Neural cell (in vitro differentiated cells): Measurements from ENCODE around the gene ZNF524. TPM values are rescaled to one million over a fixed set of nuclear protein-coding genes. Genes with fewer than 3 reads are reported as not detected.

Experiments used
- H2AFZ ChIP-seq: fragments of 200-600, 300-800 bp; sonication (generic), shearing (Covaris generic); 2 replicates; pipeline ENCODE4 v1.6.0; 2014; ENCODE audit warnings: low read depth, mild to moderate bottlenecking, antibody characterized with exemption, low read length, moderate library complexity
- H3F3A ChIP-seq: fragments of 200-600 bp; shearing (Covaris generic); 2 replicates; pipeline ENCODE4 v1.6.1; 2016; ENCODE audit warnings: mild to moderate bottlenecking, moderate library complexity, mixed read lengths, antibody characterized with exemption, low read length; ENCODE audit not compliant: insufficient read depth, poor library complexity, severe bottlenecking
- H3K27ac ChIP-seq: fragments of 200-600, 300-800 bp; sonication (generic), shearing (Covaris generic); 2 replicates; pipeline ENCODE4 v1.5.1; 2014; ENCODE audit warnings: mild to moderate bottlenecking, low read length, moderate library complexity
- H3K27me3 ChIP-seq: fragments of 300-800, 200-600 bp; sonication (generic), shearing (Covaris generic); 2 replicates; pipeline ENCODE4 v1.6.0; 2014; ENCODE audit warnings: mild to moderate bottlenecking, low read depth, low read length, moderate library complexity; ENCODE audit not compliant: insufficient read depth
- H3K36me3 ChIP-seq: fragments of 300-800, 200-600 bp; sonication (generic), shearing (Covaris generic); 2 replicates; pipeline ENCODE4 v1.5.1; 2014; ENCODE audit warnings: mild to moderate bottlenecking, antibody characterized with exemption, low read length, moderate library complexity; ENCODE audit not compliant: insufficient read depth
- H3K4me2 ChIP-seq: fragments of 300-800, 200-600 bp; sonication (generic), shearing (Covaris generic); 2 replicates; pipeline ENCODE4 v1.6.0; 2014; ENCODE audit warnings: mild to moderate bottlenecking, low read length
- H3K4me3 ChIP-seq: fragments of 300-800, 200-600 bp; sonication (generic), shearing (Covaris generic); 2 replicates; pipeline ENCODE4 v1.5.1; 2014; ENCODE audit warnings: mild to moderate bottlenecking, low read length, moderate library complexity
- H3K79me2 ChIP-seq: fragments of 200-600 bp; shearing (Covaris generic); replicated peaks from 2 replicates; pipeline ENCODE4 v1.6.0; 2014; ENCODE audit warnings: mild to moderate bottlenecking, low read length, moderate library complexity; ENCODE audit not compliant: insufficient read depth
- H3K9ac ChIP-seq: fragments of 300-800, 200-600 bp; sonication (generic), shearing (Covaris generic); 2 replicates; pipeline ENCODE4 v1.6.1; 2016; ENCODE audit warnings: mild to moderate bottlenecking, low read length, mixed read lengths
- H3K9me2 ChIP-seq: fragments of 200-600 bp; shearing (Covaris generic); 2 replicates; pipeline ENCODE4 v1.6.1; 2016; ENCODE audit warnings: mild to moderate bottlenecking, low read length, mixed read lengths; ENCODE audit not compliant: insufficient read depth
- H3K9me3 ChIP-seq: fragments of 200-600, 300-800 bp; sonication (generic), shearing (Covaris generic); 2 replicates; pipeline ENCODE4 v1.6.1; 2016; ENCODE audit warnings: mild to moderate bottlenecking, mixed run types, low read length, moderate library complexity, mixed read lengths
- H4K20me1 ChIP-seq: fragments of 200-600 bp; shearing (Covaris generic); 2 replicates; pipeline ENCODE4 v1.6.1; 2016; ENCODE audit warnings: mild to moderate bottlenecking, mixed run types; ENCODE audit not compliant: insufficient read depth
- EP300 ChIP-seq: fragments of 450-650 bp; conservative IDR thresholded peaks from 2 replicates; pipeline ENCODE4 v1.6.1; 2014; ENCODE audit warnings: antibody characterized with exemption, mild to moderate bottlenecking, moderate library complexity; ENCODE audit not compliant: poor library complexity, severe bottlenecking
- EZH2 ChIP-seq: fragments of 200-600, 300-800 bp; shearing (Covaris generic), sonication (generic); IDR thresholded peaks from 2 replicates; pipeline ENCODE4 v1.6.1; 2014; ENCODE audit warnings: antibody characterized with exemption, low read length, borderline replicate concordance, mild to moderate bottlenecking; ENCODE audit not compliant: insufficient read depth, poor library complexity, severe bottlenecking
- MXI1 ChIP-seq: fragments of 450-650 bp; conservative IDR thresholded peaks from 2 replicates; pipeline ENCODE4 v1.6.1; 2014; ENCODE audit warnings: antibody characterized with exemption, mild to moderate bottlenecking; ENCODE audit not compliant: poor library complexity, severe bottlenecking
- POLR2AphosphoS5 ChIP-seq: IDR thresholded peaks from 2 replicates; pipeline ENCODE4 v1.6.1; 2012
- RAD21 ChIP-seq: fragments of 450-650 bp; conservative IDR thresholded peaks from 2 replicates; pipeline ENCODE4 v1.6.1; 2014; ENCODE audit warnings: antibody characterized with exemption, mild to moderate bottlenecking, moderate library complexity
- REST ChIP-seq: IDR thresholded peaks from 2 replicates; pipeline ENCODE4 v1.6.1; 2012; ENCODE audit warnings: borderline replicate concordance
- SMC3 ChIP-seq: fragments of 450-650 bp; conservative IDR thresholded peaks from 2 replicates; pipeline ENCODE4 v1.6.1; 2014; ENCODE audit warnings: antibody characterized with exemption, mild to moderate bottlenecking, moderate library complexity; ENCODE audit not compliant: poor library complexity
- TAF1 ChIP-seq: IDR thresholded peaks from 2 replicates; pipeline ENCODE4 v1.6.1; 2012; ENCODE audit warnings: low read depth
- polyA plus RNA-seq: library from polyadenylated mRNA; depleted of rRNA; stranded (reverse); fragments of >200 nt; gene quantifications from 2 replicates; pipeline ENCODE4 v1.2.3, GENCODE V29; 2014
- TF ChIP-seq, protein P1 (sequence below): fragments of 450-650 bp; IDR thresholded peaks from 2 replicates; pipeline ENCODE4 v1.5.1; 2014; ENCODE audit warnings: antibody characterized with exemption, mild to moderate bottlenecking, moderate library complexity; ENCODE audit not compliant: poor library complexity, severe bottlenecking

ZNF524 gene
- polyA plus RNA-seq, 1 donor from 2014 or later = 3.2 TPM

DNA sequence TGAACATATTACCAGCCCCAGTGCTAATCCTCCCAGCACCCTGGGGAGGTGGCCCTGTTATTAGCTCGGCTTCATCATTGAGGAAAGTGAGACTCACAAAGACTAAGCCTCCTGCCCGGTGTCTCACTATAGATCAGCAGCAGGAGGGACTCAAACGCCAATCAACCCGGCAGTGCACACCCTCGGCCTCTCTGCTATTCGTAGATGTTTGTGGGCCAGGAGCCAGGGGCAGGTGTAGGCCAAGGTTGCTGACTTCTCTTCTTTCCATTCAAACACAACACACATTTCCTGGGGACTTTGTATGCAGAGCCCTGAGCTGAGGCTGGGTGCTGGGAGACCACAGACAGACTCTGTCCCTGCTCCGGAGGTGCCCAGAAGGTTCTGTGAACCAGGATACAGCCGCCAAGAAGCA lies 45.3 kb upstream of the ZNF524 start:
- no peaks in the 10 kb centered on the region for H3K36me3 ChIP-seq
- no peaks in the 10 kb centered on the region for H3F3A ChIP-seq
- no peaks in the 10 kb centered on the region for H3K9me3 ChIP-seq
- H2AFZ ChIP-seq = no peak overlapping the region
- H3K27ac ChIP-seq = no peak overlapping the region
- no peaks in the 10 kb centered on the region for H3K9me2 ChIP-seq
- no peak overlapping the region for H3K4me3 ChIP-seq
- H3K9ac ChIP-seq = no peak overlapping the region
- no peaks in the 10 kb centered on the region for H4K20me1 ChIP-seq
- no peak for TF ChIP-seq EP300
- TF ChIP-seq MXI1 = no peak
- no peak for TF ChIP-seq RAD21
- H3K4me2 ChIP-seq = no peak overlapping the region
- no peaks in the 10 kb centered on the region for H3K79me2 ChIP-seq
- H3K27me3 ChIP-seq = no peaks in the 10 kb centered on the region

GRCh38 chr19:55559684-55560083 lies 40.4 kb upstream of the ZNF524 start:
- H3F3A ChIP-seq = no peaks in the 10 kb centered on the region
- no peak overlapping the region for H3K4me2 ChIP-seq
- no peaks in the 10 kb centered on the region for H3K9me3 ChIP-seq
- no peak overlapping the region for H3K4me3 ChIP-seq
- H3K36me3 ChIP-seq = no peaks in the 10 kb centered on the region
- H3K79me2 ChIP-seq = no peaks in the 10 kb centered on the region
- no peaks in the 10 kb centered on the region for H3K27me3 ChIP-seq
- no peak overlapping the region for H3K27ac ChIP-seq
- no peaks in the 10 kb centered on the region for H4K20me1 ChIP-seq
- H3K9me2 ChIP-seq = no peaks in the 10 kb centered on the region
- H3K9ac ChIP-seq = no peak overlapping the region
- no peak overlapping the region for H2AFZ ChIP-seq
- TF ChIP-seq EZH2 = no peak
- TF ChIP-seq SMC3 = no peak
- no peak for TF ChIP-seq REST
- TF ChIP-seq, protein P1, sequence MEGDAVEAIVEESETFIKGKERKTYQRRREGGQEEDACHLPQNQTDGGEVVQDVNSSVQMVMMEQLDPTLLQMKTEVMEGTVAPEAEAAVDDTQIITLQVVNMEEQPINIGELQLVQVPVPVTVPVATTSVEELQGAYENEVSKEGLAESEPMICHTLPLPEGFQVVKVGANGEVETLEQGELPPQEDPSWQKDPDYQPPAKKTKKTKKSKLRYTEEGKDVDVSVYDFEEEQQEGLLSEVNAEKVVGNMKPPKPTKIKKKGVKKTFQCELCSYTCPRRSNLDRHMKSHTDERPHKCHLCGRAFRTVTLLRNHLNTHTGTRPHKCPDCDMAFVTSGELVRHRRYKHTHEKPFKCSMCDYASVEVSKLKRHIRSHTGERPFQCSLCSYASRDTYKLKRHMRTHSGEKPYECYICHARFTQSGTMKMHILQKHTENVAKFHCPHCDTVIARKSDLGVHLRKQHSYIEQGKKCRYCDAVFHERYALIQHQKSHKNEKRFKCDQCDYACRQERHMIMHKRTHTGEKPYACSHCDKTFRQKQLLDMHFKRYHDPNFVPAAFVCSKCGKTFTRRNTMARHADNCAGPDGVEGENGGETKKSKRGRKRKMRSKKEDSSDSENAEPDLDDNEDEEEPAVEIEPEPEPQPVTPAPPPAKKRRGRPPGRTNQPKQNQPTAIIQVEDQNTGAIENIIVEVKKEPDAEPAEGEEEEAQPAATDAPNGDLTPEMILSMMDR = no peak
- TF ChIP-seq RAD21 = no peak
- no peak for TF ChIP-seq EP300
- TF ChIP-seq TAF1 = no peak
- TF ChIP-seq POLR2AphosphoS5 = no peak
- TF ChIP-seq MXI1 = no peak

DNA sequence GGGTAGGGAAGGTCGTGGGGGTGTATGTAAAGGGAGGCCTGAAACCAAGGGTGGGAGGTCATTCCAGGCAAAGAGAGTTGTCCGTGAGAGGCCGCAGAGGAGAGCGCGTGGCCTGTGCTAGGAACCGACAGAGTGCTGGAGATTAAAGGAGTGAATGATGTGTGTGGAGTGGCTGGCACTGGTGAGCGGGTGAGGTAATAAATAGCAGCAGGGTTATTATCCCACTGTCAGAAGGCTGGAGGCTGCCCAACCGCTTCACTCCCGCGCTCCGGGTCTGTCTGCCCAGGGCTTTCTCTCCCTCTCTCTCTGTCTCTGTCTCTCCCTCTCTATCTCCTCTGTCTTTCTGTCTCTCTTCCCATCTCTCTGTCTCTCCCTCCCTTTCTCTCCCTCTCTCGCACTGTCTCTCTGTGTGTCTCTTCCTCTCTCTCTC lies 36.8 kb upstream of the ZNF524 start:
- H3K4me2 ChIP-seq = no peak overlapping the region
- H3K27me3 ChIP-seq = no peaks in the 10 kb centered on the region
- TF ChIP-seq, protein P1 = no peak
- no peak for TF ChIP-seq TAF1
- no peak for TF ChIP-seq EZH2
- no peak for TF ChIP-seq SMC3
- no peak for TF ChIP-seq RAD21
- TF ChIP-seq POLR2AphosphoS5 = no peak
- TF ChIP-seq REST = no peak
- no peak for TF ChIP-seq MXI1
- TF ChIP-seq EP300 = no peak
- H3K9me2 ChIP-seq = no peaks in the 10 kb centered on the region
- H3K4me3 ChIP-seq = no peak overlapping the region
- H3K9ac ChIP-seq = no peak overlapping the region
- no peaks in the 10 kb centered on the region for H3K36me3 ChIP-seq
- H4K20me1 ChIP-seq = no peaks in the 10 kb centered on the region
- H3K79me2 ChIP-seq = no peaks in the 10 kb centered on the region
- H3F3A ChIP-seq = no peaks in the 10 kb centered on the region
- no peaks in the 10 kb centered on the region for H3K9me3 ChIP-seq
- H3K27ac ChIP-seq = no peak overlapping the region
- H2AFZ ChIP-seq = no peak overlapping the region
